Keratinocyte (primary cell): Measurements from ENCODE around the gene SAYSD1. TPM values are rescaled to one million over a fixed set of nuclear protein-coding genes. Genes with fewer than 3 reads are reported as not detected.

Experiments
- DNase-seq: peaks from one replicate; pipeline ENCODE4 v3.0.0-alpha.2; 2011; ENCODE audit warnings: low read depth, missing footprints, low spot score
- FAIRE-seq: peaks from 2 replicates; lab custom pipeline; 2011; peaks lifted over from hg19 to GRCh38; lab: Jason Lieb, UNC
- H2AFZ ChIP-seq: 2 replicates; pipeline ENCODE4 v1.6.0; 2012; ENCODE audit warnings: low read length, control low read depth, inconsistent platforms; ENCODE audit not compliant: control insufficient read depth
- H3K27ac ChIP-seq: 2 replicates; pipeline ENCODE4 v1.5.1; 2011; ENCODE audit warnings: low read length; ENCODE audit not compliant: control insufficient read depth, insufficient read depth
- H3K27me3 ChIP-seq: 3 replicates; pipeline ENCODE4 v1.6.0; 2011; ENCODE audit warnings: low read length; ENCODE audit not compliant: control insufficient read depth, insufficient read depth; ENCODE audit errors: extremely low read depth
- H3K36me3 ChIP-seq, 2 experiments: 2 replicates in 1 of 2; 3 replicates in 1 of 2; pipeline ENCODE4 v1.5.1; 2011; ENCODE audit warnings: low read length in 2 of 2, mild to moderate bottlenecking in 1 of 2; ENCODE audit not compliant: control insufficient read depth in 2 of 2, insufficient read depth in 2 of 2; ENCODE audit errors: extremely low read depth in 1 of 2
- H3K4me1 ChIP-seq: 3 replicates; pipeline ENCODE4 v1.5.1; 2011; ENCODE audit warnings: low read length; ENCODE audit not compliant: control insufficient read depth, insufficient read depth; ENCODE audit errors: extremely low read depth
- H3K4me2 ChIP-seq: 3 replicates; pipeline ENCODE4 v1.6.0; 2011; ENCODE audit warnings: low read depth, low read length; ENCODE audit not compliant: control insufficient read depth, insufficient read depth; ENCODE audit errors: extremely low read depth
- H3K4me3 ChIP-seq, 3 experiments: fragments of 200-600 bp in 1 of 3; sonication (generic) in 1 of 3; 2 replicates in 2 of 3; 3 replicates in 1 of 3; pipeline ENCODE4 v1.5.1; 2011 to 2016; ENCODE audit warnings: low read length in 3 of 3, mild to moderate bottlenecking in 3 of 3, control low read depth in 2 of 3, inconsistent platforms in 1 of 3, low read depth in 1 of 3, mixed read lengths in 1 of 3, mixed run types in 1 of 3, moderate library complexity in 1 of 3; ENCODE audit not compliant: control insufficient read depth in 2 of 3, insufficient read depth in 2 of 3; ENCODE audit errors: extremely low read depth in 1 of 3
- H3K79me2 ChIP-seq: 2 replicates; pipeline ENCODE4 v1.6.0; 2012; ENCODE audit warnings: low read length; ENCODE audit not compliant: control insufficient read depth, insufficient read depth
- H3K9ac ChIP-seq: 3 replicates; pipeline ENCODE4 v1.6.0; 2011; ENCODE audit warnings: low read length; ENCODE audit not compliant: control insufficient read depth, insufficient read depth; ENCODE audit errors: extremely low read depth
- H3K9me1 ChIP-seq: 3 replicates; pipeline ENCODE4 v1.6.0; 2011; ENCODE audit warnings: low read length; ENCODE audit not compliant: control insufficient read depth, insufficient read depth; ENCODE audit errors: extremely low read depth
- H3K9me3 ChIP-seq: 2 replicates; pipeline ENCODE4 v1.5.1; 2012; ENCODE audit warnings: low read depth, low read length; ENCODE audit not compliant: control insufficient read depth
- H4K20me1 ChIP-seq: 3 replicates; pipeline ENCODE4 v1.6.0; 2011; ENCODE audit warnings: low read length; ENCODE audit not compliant: control insufficient read depth, insufficient read depth; ENCODE audit errors: extremely low read depth
- EZH2 ChIP-seq: IDR thresholded peaks from one replicate; pipeline ENCODE4 v1.6.1; 2012; ENCODE audit warnings: inconsistent platforms, mild to moderate bottlenecking, low read length, moderate library complexity
- dilution Hi-C: fragments of 300-500 bp; cut with MboI; formaldehyde crosslinking; loops from one replicate; pipeline ENCODE4 v1.7.0; 2020; ENCODE audit warnings: low sequenced_read_pairs; ENCODE audit not compliant: extremely low pct_ligation_motif_present
- polyA plus RNA-seq, 5 experiments: library from polyadenylated mRNA; depleted of rRNA in 3 of 5; stranded (reverse) in 3 of 5; stranded (forward) in 1 of 5; unstranded in 1 of 5; fragments of >200 nt; gene quantifications; 1 replicate in 1 of 5; 2 replicates in 3 of 5; 3 replicates in 1 of 5; pipeline versions ENCODE4 v1.2.1 to v1.2.3, GENCODE V29; 2011 to 2012; ENCODE audit warnings: missing spikeins in 2 of 5, low read depth in 1 of 5, low replicate concordance in 1 of 5
- TF ChIP-seq, protein P1 (sequence below), 3 experiments: IDR thresholded peaks in 1 of 3; conservative IDR thresholded peaks in 1 of 3; optimal IDR thresholded peaks in 1 of 3; 2 replicates in 2 of 3; 3 replicates in 1 of 3; pipeline versions ENCODE3 to v1.5.1; 2011; ENCODE audit warnings: low read length in 3 of 3, mild to moderate bottlenecking in 3 of 3, moderate library complexity in 2 of 3, control low read depth in 1 of 3, inconsistent platforms in 1 of 3; ENCODE audit not compliant: insufficient read depth in 2 of 3; ENCODE audit errors: extremely low read depth in 1 of 3

Gene SAYSD1
- polyA plus RNA-seq, 1 donor (not counting 4 experiments of a cell fraction or from before 2014, with no cell fraction given): 8.4 TPM

GRCh38 chr6:39078695-39079094 lies 36.3 kb downstream of the SAYSD1 start:
- Histone ChIP-seq H3K9me3 (no peaks in the 10 kb centered on the region), H3K79me2 (no peaks in the 10 kb centered on the region), H3K9ac (no peak overlapping the region), H3K9me1 (no peaks in the 10 kb centered on the region), H3K36me3 (no peaks in the 10 kb centered on the region), H4K20me1 (no peaks in the 10 kb centered on the region), H3K4me1 (no peaks in the 10 kb centered on the region), H3K27ac (no peak overlapping the region), H3K27me3 (peaks cover 3% of the 10 kb centered on the region), H3K4me3 (no peak overlapping the region), H2AFZ (no peak overlapping the region), H3K4me2 (no peak overlapping the region)
- dilution Hi-C loops: no loop called here
- no peak for FAIRE-seq
- TF ChIP-seq, protein P1, sequence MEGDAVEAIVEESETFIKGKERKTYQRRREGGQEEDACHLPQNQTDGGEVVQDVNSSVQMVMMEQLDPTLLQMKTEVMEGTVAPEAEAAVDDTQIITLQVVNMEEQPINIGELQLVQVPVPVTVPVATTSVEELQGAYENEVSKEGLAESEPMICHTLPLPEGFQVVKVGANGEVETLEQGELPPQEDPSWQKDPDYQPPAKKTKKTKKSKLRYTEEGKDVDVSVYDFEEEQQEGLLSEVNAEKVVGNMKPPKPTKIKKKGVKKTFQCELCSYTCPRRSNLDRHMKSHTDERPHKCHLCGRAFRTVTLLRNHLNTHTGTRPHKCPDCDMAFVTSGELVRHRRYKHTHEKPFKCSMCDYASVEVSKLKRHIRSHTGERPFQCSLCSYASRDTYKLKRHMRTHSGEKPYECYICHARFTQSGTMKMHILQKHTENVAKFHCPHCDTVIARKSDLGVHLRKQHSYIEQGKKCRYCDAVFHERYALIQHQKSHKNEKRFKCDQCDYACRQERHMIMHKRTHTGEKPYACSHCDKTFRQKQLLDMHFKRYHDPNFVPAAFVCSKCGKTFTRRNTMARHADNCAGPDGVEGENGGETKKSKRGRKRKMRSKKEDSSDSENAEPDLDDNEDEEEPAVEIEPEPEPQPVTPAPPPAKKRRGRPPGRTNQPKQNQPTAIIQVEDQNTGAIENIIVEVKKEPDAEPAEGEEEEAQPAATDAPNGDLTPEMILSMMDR (optimal IDR thresholded peaks at IDR 0.05 in 1 of 3, IDR thresholded peaks at IDR 0.05 in 1 of 3, conservative IDR thresholded peaks at IDR 0.05 in 1 of 3; ENCODE audit: extremely low read depth in 1 of 3, insufficient read depth in 2 of 3, low read length in 3 of 3): no peak
- no peak for TF ChIP-seq EZH2
- DNase-seq: no peak

GRCh38 chr6:39077882-39078594 lies 36.9 kb downstream of the SAYSD1 start:
- dilution Hi-C loops: no loop called here
- Histone ChIP-seq H3K4me1 (no peaks in the 10 kb centered on the region), H3K9ac (no peak overlapping the region), H4K20me1 (no peaks in the 10 kb centered on the region), H3K9me3 (no peaks in the 10 kb centered on the region), H3K27me3 (peaks cover under 1% of the 10 kb centered on the region), H3K79me2 (no peaks in the 10 kb centered on the region), H3K4me2 (no peak overlapping the region), H3K27ac (no peak overlapping the region), H3K9me1 (no peaks in the 10 kb centered on the region), H3K36me3 (no peaks in the 10 kb centered on the region), H3K4me3 (no peak overlapping the region), H2AFZ (no peak overlapping the region)
- DNase-seq (no peak), FAIRE-seq (no peak)
- no peak for TF ChIP-seq EZH2
- TF ChIP-seq, protein P1 (optimal IDR thresholded peaks at IDR 0.05 in 1 of 3, IDR thresholded peaks at IDR 0.05 in 1 of 3, conservative IDR thresholded peaks at IDR 0.05 in 1 of 3; ENCODE audit: extremely low read depth in 1 of 3, insufficient read depth in 2 of 3, low read length in 3 of 3): no peak
